Measurements from ENCODE around the gene CD200R1. TPM values are rescaled to one million over a fixed set of nuclear protein-coding genes. Genes with fewer than 3 reads are reported as not detected.

Gene CD200R1
- total and polyA plus RNA-seq, 2 of the 4 experiments (the other 2 are of a cell fraction): under 0.01 to 0.05 TPM

DNA sequence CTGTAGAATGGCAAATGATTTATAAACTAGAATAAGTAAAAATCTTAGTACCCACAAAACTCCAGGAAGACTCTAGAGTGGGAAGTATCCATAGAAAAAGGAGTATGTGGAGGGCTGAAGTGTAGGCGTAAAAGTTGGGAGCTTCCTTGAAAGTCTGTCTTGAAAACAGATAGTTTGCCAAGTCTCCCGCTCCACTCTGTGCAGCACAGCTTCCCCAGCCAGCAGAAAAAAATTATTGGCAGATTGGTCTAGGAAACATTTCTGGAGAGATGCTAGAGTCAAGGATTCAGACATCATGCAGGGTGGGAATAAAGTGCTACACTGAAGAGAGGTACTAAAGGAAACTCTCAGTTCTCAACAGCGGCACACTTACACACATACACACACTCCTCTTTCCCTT is 74.8 kb downstream of the CD200R1 start:
- H3K9ac ChIP-seq (ENCODE audit: low read depth, low read length): no peak overlapping the region
- H3K27ac ChIP-seq (ENCODE audit: insufficient read depth, low read length): no peak overlapping the region
- H4K20me1 ChIP-seq (ENCODE audit: insufficient read depth, low read length): no peaks in the 10 kb centered on the region
- peak overlapping the region; percentile 76; the same call in 1 of the 2 replicates for H4K5ac ChIP-seq (ENCODE audit: low read depth, low read length)
- TF ChIP-seq, protein P1, sequence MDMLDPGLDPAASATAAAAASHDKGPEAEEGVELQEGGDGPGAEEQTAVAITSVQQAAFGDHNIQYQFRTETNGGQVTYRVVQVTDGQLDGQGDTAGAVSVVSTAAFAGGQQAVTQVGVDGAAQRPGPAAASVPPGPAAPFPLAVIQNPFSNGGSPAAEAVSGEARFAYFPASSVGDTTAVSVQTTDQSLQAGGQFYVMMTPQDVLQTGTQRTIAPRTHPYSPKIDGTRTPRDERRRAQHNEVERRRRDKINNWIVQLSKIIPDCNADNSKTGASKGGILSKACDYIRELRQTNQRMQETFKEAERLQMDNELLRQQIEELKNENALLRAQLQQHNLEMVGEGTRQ (IDR thresholded peaks at IDR 0.05; ENCODE audit: low read depth, low read length): no peak
- no peak for TF ChIP-seq CHD1 (IDR thresholded peaks at IDR 0.05; ENCODE audit: low read depth, low read length)
- TF ChIP-seq RFX5 (IDR thresholded peaks at IDR 0.05; ENCODE audit: low read depth, low read length): no peak
- TF ChIP-seq BHLHE40 (IDR thresholded peaks at IDR 0.05; ENCODE audit: low read depth, low read length): no peak
- TF ChIP-seq SMC3 (IDR thresholded peaks at IDR 0.05; ENCODE audit: low read depth, low read length): no peak
- TF ChIP-seq FOS (IDR thresholded peaks at IDR 0.05; ENCODE audit: low read depth, low read length): no peak
- no peak for TF ChIP-seq MXI1 (IDR thresholded peaks at IDR 0.05; ENCODE audit: borderline replicate concordance, low read depth, low read length)
- no peak for TF ChIP-seq MAFK (IDR thresholded peaks at IDR 0.05; ENCODE audit: low read depth, low read length)
- TF ChIP-seq, protein P2, sequence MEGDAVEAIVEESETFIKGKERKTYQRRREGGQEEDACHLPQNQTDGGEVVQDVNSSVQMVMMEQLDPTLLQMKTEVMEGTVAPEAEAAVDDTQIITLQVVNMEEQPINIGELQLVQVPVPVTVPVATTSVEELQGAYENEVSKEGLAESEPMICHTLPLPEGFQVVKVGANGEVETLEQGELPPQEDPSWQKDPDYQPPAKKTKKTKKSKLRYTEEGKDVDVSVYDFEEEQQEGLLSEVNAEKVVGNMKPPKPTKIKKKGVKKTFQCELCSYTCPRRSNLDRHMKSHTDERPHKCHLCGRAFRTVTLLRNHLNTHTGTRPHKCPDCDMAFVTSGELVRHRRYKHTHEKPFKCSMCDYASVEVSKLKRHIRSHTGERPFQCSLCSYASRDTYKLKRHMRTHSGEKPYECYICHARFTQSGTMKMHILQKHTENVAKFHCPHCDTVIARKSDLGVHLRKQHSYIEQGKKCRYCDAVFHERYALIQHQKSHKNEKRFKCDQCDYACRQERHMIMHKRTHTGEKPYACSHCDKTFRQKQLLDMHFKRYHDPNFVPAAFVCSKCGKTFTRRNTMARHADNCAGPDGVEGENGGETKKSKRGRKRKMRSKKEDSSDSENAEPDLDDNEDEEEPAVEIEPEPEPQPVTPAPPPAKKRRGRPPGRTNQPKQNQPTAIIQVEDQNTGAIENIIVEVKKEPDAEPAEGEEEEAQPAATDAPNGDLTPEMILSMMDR (conservative IDR thresholded peaks at IDR 0.05; ENCODE audit: low read depth, low read length): no peak
- TF ChIP-seq NFE2L2 (IDR thresholded peaks at IDR 0.05; ENCODE audit: low read depth, low read length): no peak
- TF ChIP-seq RAD21 (IDR thresholded peaks at IDR 0.05; ENCODE audit: low read length): no peak
- TF ChIP-seq, protein P3, sequence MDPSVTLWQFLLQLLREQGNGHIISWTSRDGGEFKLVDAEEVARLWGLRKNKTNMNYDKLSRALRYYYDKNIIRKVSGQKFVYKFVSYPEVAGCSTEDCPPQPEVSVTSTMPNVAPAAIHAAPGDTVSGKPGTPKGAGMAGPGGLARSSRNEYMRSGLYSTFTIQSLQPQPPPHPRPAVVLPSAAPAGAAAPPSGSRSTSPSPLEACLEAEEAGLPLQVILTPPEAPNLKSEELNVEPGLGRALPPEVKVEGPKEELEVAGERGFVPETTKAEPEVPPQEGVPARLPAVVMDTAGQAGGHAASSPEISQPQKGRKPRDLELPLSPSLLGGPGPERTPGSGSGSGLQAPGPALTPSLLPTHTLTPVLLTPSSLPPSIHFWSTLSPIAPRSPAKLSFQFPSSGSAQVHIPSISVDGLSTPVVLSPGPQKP (IDR thresholded peaks at IDR 0.05; ENCODE audit: borderline replicate concordance, low read depth, low read length): no peak
- no peak for TF ChIP-seq RCOR1 (IDR thresholded peaks at IDR 0.05; ENCODE audit: insufficient replicate concordance, low read length)
- no peak for TF ChIP-seq MAZ (IDR thresholded peaks at IDR 0.05; ENCODE audit: borderline replicate concordance, low read depth, low read length)
- no peaks in the 10 kb centered on the region for H3K27me3 ChIP-seq (ENCODE audit: control insufficient read depth, insufficient read depth, low read length)
- peaks cover 3% of the 10 kb centered on the region; the same call in 1 of the 2 replicates for H3K4me1 ChIP-seq (ENCODE audit: control insufficient read depth, insufficient read depth, low read length)
- 0 out of 2 replicates have a peak overlapping the region, but pooled peaks have one; percentile 7 for H3K14ac ChIP-seq (replicated peaks; ENCODE audit: low read depth, low read length)
- H3K18ac ChIP-seq (ENCODE audit: low read depth, low read length): peak overlapping the region; percentile 65
- no peaks in the 10 kb centered on the region for H3K36me3 ChIP-seq (ENCODE audit: control insufficient read depth, insufficient read depth, low read length)
- H4K91ac ChIP-seq (ENCODE audit: insufficient read depth, low read depth, low read length): no peak overlapping the region
- dilution Hi-C loops (cut with HindIII; ENCODE audit: low sequenced_read_pairs, unreplicated experiment): no loop called here
- WGBS, 2 experiments (ENCODE audit: extremely low coverage in 2 of 2, insufficient read length in 1 of 2): 0% methylated on average over 1 of the region's 3 CpGs; no CpG with 5 or more reads in 1 of the 2 experiments
- DNase-seq (peak; percentile 5), ATAC-seq (ENCODE audit: low read depth) (peak; percentile 46)
- H2BK15ac ChIP-seq (ENCODE audit: low read depth, low read length): no peak overlapping the region
- H3K4me3 ChIP-seq (ENCODE audit: insufficient read depth, low read depth, low read length): no peak overlapping the region
- no TSS peak for BruUV-seq (replicated peaks)
- no peak overlapping the region for H3K56ac ChIP-seq (ENCODE audit: extremely low read depth, insufficient read depth, low read length)
- peak overlapping the region; percentile 10; the same call in 1 of the 2 replicates for H3K4ac ChIP-seq (ENCODE audit: low read depth, low read length)
- H3K23ac ChIP-seq (ENCODE audit: low read depth, low read length): 0 out of 2 replicates have a peak overlapping the region, but pooled peaks have one; percentile 15
- peak overlapping the region; percentile 41 for H2BK120ac ChIP-seq (ENCODE audit: low read depth, low read length)
- in situ Hi-C loops (cut with MboI; ENCODE audit: low sequenced_read_pairs): no loop called here
- CTCF ChIA-PET: no interaction called here
- H2AK9ac ChIP-seq (replicated peaks; ENCODE audit: low read depth, low read length, poor library complexity): no peak overlapping the region
- intact Hi-C loops (cut with micrococcal nuclease): loop anchor here (10.0 kb wide), 1 partner anchor 255 kb away; the partner anchor contains the start of gene CCDC80
- H3K9me3 ChIP-seq (ENCODE audit: control insufficient read depth, insufficient read depth, low read length): no peaks in the 10 kb centered on the region
- H2BK20ac ChIP-seq (ENCODE audit: low read depth, low read length): peak overlapping the region; percentile 55; the same call in 1 of the 2 replicates
- no peaks in the 10 kb centered on the region for H3K79me1 ChIP-seq (ENCODE audit: low read depth in 1 of 2, low read length in 2 of 2)
- no peaks in the 10 kb centered on the region for H3K9me1 ChIP-seq (ENCODE audit: insufficient read depth, low read length)
- no peak overlapping the region for H2BK5ac ChIP-seq (ENCODE audit: low read depth, low read length, poor library complexity, severe bottlenecking)
- POLR2A ChIA-PET (ENCODE audit: unreplicated experiment): no interaction called here
- peak overlapping the region; percentile 47; the same call in 1 of the 2 replicates for H3K4me2 ChIP-seq (ENCODE audit: low read depth, low read length)
- no peak overlapping the region for H2AFZ ChIP-seq (replicated peaks; ENCODE audit: low read length, poor library complexity)
- no peak overlapping the region for H2AK5ac ChIP-seq (ENCODE audit: low read depth, low read length)
- 0 out of 4 replicates have a peak overlapping the region, but pooled peaks of 1 of the 2 experiments have one; percentile 23 for H4K8ac ChIP-seq (ENCODE audit: low read depth in 2 of 2, low read length in 2 of 2)
